Measurements from ENCODE around the gene HHIP. TPM values are rescaled to one million over a fixed set of nuclear protein-coding genes. Genes with fewer than 3 reads are reported as not detected.

HHIP gene
- total and polyA plus RNA-seq, 4 donors = 3.3 to 14.0 (median 6.6) TPM

DNA sequence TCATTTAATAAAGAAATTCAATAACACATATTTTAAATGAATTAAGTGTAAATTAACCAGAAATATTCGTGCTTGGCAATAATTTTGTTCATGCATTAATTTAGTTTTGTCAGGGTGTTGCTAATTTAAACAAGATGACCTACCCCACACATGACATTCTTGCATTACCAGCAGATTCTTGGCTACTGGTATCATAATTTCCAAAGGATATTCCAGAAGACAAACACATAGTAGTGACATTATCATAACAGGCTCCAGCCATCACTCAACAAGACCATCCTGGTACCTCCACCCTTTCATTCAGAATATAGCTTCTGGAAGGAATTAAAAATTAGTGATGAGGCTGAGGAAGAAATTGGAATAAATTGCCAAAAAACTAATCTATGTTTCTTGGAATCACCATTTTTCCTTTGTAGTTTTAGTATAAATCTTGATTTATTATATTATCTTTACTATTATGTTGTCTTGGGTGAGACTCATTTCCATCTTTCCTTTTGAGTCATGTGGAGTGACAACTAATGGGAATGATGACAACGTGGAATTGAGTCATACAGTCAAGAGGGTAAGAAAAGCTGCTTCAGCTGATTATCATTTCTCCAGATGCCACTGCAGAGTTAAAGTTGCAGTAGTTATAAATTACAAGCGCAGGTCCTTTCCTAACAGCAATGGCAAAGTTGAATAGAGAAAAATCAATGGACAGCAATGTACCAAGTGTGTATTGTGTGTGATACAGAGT, 30.9 kb upstream of the HHIP start:
- H3K27me3 ChIP-seq (ENCODE audit: control insufficient read depth in 4 of 4, insufficient read depth in 4 of 4, low read length in 3 of 4) = peaks cover 0 to 4% (median 0%) of the 10 kb centered on the region in 4 donors
- H3K36me3 ChIP-seq (ENCODE audit: control insufficient read depth in 4 of 4, insufficient read depth in 3 of 4, low read depth in 1 of 4, low read length in 3 of 4) = no peaks in the 10 kb centered on the region
- H3K4me1 ChIP-seq (ENCODE audit: control insufficient read depth in 4 of 4, insufficient read depth in 4 of 4, low read length in 3 of 4) = no peaks in the 10 kb centered on the region
- no peak overlapping the region for H3K9ac ChIP-seq (ENCODE audit: low read depth in 1 of 2, low read length in 2 of 2)
- no peak overlapping the region for H3K27ac ChIP-seq (ENCODE audit: low read depth in 1 of 2, low read length in 2 of 2)
- DNase-seq (ENCODE audit: low spot score) = no peak
- TF ChIP-seq RAD21 (IDR thresholded peaks at IDR 0.05) = no peak
- TF ChIP-seq YY1 (IDR thresholded peaks at IDR 0.05) = no peak
- TF ChIP-seq, protein P1, sequence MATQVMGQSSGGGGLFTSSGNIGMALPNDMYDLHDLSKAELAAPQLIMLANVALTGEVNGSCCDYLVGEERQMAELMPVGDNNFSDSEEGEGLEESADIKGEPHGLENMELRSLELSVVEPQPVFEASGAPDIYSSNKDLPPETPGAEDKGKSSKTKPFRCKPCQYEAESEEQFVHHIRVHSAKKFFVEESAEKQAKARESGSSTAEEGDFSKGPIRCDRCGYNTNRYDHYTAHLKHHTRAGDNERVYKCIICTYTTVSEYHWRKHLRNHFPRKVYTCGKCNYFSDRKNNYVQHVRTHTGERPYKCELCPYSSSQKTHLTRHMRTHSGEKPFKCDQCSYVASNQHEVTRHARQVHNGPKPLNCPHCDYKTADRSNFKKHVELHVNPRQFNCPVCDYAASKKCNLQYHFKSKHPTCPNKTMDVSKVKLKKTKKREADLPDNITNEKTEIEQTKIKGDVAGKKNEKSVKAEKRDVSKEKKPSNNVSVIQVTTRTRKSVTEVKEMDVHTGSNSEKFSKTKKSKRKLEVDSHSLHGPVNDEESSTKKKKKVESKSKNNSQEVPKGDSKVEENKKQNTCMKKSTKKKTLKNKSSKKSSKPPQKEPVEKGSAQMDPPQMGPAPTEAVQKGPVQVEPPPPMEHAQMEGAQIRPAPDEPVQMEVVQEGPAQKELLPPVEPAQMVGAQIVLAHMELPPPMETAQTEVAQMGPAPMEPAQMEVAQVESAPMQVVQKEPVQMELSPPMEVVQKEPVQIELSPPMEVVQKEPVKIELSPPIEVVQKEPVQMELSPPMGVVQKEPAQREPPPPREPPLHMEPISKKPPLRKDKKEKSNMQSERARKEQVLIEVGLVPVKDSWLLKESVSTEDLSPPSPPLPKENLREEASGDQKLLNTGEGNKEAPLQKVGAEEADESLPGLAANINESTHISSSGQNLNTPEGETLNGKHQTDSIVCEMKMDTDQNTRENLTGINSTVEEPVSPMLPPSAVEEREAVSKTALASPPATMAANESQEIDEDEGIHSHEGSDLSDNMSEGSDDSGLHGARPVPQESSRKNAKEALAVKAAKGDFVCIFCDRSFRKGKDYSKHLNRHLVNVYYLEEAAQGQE (IDR thresholded peaks at IDR 0.05) = no peak
- TF ChIP-seq, protein P2, sequence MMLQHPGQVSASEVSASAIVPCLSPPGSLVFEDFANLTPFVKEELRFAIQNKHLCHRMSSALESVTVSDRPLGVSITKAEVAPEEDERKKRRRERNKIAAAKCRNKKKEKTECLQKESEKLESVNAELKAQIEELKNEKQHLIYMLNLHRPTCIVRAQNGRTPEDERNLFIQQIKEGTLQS (IDR thresholded peaks at IDR 0.05) = no peak
- TF ChIP-seq FOXA1 (IDR thresholded peaks at IDR 0.05) = no peak
- TF ChIP-seq, protein P3, sequence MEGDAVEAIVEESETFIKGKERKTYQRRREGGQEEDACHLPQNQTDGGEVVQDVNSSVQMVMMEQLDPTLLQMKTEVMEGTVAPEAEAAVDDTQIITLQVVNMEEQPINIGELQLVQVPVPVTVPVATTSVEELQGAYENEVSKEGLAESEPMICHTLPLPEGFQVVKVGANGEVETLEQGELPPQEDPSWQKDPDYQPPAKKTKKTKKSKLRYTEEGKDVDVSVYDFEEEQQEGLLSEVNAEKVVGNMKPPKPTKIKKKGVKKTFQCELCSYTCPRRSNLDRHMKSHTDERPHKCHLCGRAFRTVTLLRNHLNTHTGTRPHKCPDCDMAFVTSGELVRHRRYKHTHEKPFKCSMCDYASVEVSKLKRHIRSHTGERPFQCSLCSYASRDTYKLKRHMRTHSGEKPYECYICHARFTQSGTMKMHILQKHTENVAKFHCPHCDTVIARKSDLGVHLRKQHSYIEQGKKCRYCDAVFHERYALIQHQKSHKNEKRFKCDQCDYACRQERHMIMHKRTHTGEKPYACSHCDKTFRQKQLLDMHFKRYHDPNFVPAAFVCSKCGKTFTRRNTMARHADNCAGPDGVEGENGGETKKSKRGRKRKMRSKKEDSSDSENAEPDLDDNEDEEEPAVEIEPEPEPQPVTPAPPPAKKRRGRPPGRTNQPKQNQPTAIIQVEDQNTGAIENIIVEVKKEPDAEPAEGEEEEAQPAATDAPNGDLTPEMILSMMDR (IDR thresholded peaks at IDR 0.05; ENCODE audit: low read depth, low read length, missing input control) = no peak
- no peak for TF ChIP-seq FOXA2 (IDR thresholded peaks at IDR 0.05)
- TF ChIP-seq, protein P4, sequence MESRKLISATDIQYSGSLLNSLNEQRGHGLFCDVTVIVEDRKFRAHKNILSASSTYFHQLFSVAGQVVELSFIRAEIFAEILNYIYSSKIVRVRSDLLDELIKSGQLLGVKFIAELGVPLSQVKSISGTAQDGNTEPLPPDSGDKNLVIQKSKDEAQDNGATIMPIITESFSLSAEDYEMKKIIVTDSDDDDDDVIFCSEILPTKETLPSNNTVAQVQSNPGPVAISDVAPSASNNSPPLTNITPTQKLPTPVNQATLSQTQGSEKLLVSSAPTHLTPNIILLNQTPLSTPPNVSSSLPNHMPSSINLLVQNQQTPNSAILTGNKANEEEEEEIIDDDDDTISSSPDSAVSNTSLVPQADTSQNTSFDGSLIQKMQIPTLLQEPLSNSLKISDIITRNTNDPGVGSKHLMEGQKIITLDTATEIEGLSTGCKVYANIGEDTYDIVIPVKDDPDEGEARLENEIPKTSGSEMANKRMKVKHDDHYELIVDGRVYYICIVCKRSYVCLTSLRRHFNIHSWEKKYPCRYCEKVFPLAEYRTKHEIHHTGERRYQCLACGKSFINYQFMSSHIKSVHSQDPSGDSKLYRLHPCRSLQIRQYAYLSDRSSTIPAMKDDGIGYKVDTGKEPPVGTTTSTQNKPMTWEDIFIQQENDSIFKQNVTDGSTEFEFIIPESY (IDR thresholded peaks at IDR 0.05) = no peak
- no peak for TF ChIP-seq HNF4A (conservative IDR thresholded peaks at IDR 0.05)
- TF ChIP-seq TAF1 (conservative IDR thresholded peaks at IDR 0.05) = no peak
- no peak for TF ChIP-seq EGR1 (IDR thresholded peaks at IDR 0.05; ENCODE audit: low read depth in 2 of 2)
- TF ChIP-seq HNF4G (IDR thresholded peaks at IDR 0.05) = no peak
- TF ChIP-seq SP1 (IDR thresholded peaks at IDR 0.05) = no peak
- TF ChIP-seq, protein P5, sequence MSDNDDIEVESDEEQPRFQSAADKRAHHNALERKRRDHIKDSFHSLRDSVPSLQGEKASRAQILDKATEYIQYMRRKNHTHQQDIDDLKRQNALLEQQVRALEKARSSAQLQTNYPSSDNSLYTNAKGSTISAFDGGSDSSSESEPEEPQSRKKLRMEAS (IDR thresholded peaks at IDR 0.05) = no peak
- no peak for TF ChIP-seq RXRA (IDR thresholded peaks at IDR 0.05)
- TF ChIP-seq NR2F2 (IDR thresholded peaks at IDR 0.05) = no peak
- TF ChIP-seq GABPA (IDR thresholded peaks at IDR 0.05 in 1 of 2, conservative IDR thresholded peaks at IDR 0.05 in 1 of 2) = no peak
- TF ChIP-seq JUND (IDR thresholded peaks at IDR 0.05) = no peak
- WGBS = 68% methylated on average over 3 of the region's 3 CpGs
- H3K4me3 ChIP-seq (ENCODE audit: low read depth in 1 of 3, low read length in 3 of 3) = no peak overlapping the region
- no peaks in the 10 kb centered on the region for H3K9me3 ChIP-seq (ENCODE audit: control insufficient read depth in 4 of 4, low read length in 3 of 4)
